GM12892 (cell line): ENCODE results near the gene ARHGAP12.

Experiments used
- DNase-seq: peaks from one replicate; pipeline ENCODE4 v3.0.0; 2011; ENCODE audit not compliant: insufficient read length
- FAIRE-seq: peaks from 2 replicates; lab custom pipeline; 2011; peaks lifted over from hg19 to GRCh38; lab: Jason Lieb, UNC
- POLR2A ChIP-seq: IDR thresholded peaks from 2 replicates; pipeline ENCODE4 v1.6.1; 2011; ENCODE audit warnings: low read depth, low read length, control low read depth
- POLR2AphosphoS5 ChIP-seq: IDR thresholded peaks from 2 replicates; pipeline ENCODE4 v1.6.1; 2011; ENCODE audit warnings: low read depth, low read length, control low read depth
- TAF1 ChIP-seq: IDR thresholded peaks from 2 replicates; pipeline ENCODE4 v1.6.1; 2011; ENCODE audit warnings: low read depth, mild to moderate bottlenecking, control low read depth, low read length, borderline replicate concordance

ARHGAP12 gene

GRCh38 chr10:31959461-31960173 lies 31.0 kb upstream of the ARHGAP12 start:
- FAIRE-seq (no peak), DNase-seq (no peak)
- TF ChIP-seq POLR2A = no peak
- no peak for TF ChIP-seq TAF1
- no peak for TF ChIP-seq POLR2AphosphoS5

DNA sequence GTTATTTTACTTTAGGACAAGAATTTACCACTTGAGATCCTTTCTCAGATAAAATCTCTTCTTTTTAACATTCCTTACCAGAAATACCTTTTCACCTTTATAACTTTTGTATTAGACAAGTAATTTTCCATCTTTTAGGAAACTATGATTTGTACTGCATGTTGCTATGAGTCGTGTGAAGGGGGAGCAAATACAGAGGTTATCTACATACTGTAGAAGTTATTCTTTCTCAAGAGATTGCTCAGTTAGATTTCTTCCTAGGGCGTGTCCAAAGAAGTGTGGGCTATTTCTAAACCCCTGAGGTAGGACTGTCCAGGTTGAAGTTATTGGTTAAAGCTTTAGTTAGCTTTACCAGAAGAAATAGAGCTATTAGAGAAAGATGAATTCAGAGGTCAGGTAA lies 30.2 kb upstream of the ARHGAP12 start:
- TF ChIP-seq TAF1 (no peak), POLR2A (no peak), POLR2AphosphoS5 (no peak)
- FAIRE-seq (no peak), DNase-seq (no peak)

DNA sequence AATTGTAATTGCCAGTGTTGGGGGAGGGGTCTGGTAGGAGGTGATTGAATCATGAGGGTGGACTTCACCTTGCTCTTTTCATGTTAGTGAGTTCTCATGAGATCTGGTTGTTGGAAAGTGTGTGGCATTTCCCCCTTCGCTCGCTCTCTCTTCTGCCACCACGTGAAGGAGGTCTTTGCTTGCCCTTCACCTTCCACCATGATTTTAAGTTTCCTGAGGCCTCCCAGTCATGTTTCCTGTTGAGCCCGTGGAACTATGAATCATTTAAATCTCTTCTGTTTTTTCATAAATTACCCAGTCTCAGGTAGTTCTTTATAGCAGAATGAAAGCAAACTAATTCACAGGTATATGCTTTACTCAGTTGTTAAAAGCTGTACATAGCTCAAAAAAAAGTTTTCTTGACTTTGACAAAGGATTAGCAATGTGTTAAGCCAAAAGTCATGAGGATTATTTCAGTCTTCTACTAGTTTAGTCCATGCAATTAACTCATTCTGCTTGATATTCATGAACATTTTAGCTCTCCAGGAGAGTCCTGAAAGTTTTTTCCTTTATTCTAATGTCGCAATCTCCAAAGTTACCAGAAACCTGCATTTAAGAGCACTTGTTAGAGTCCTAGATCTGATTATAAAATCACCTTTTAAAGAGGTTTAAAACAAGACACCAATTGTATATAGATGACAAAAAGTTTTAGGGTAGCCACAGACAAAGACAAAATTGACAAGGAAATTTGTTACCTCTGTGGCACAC lies 27.7 kb upstream of the ARHGAP12 start:
- FAIRE-seq (no peak), DNase-seq (no peak)
- TF ChIP-seq POLR2AphosphoS5 (no peak), POLR2A (no peak), TAF1 (no peak)

GRCh38 chr10:31954410-31955191 lies 26.0 kb upstream of the ARHGAP12 start:
- TF ChIP-seq TAF1 = no peak
- no peak for TF ChIP-seq POLR2A
- no peak for TF ChIP-seq POLR2AphosphoS5
- no peak for FAIRE-seq
- DNase-seq = no peak

DNA sequence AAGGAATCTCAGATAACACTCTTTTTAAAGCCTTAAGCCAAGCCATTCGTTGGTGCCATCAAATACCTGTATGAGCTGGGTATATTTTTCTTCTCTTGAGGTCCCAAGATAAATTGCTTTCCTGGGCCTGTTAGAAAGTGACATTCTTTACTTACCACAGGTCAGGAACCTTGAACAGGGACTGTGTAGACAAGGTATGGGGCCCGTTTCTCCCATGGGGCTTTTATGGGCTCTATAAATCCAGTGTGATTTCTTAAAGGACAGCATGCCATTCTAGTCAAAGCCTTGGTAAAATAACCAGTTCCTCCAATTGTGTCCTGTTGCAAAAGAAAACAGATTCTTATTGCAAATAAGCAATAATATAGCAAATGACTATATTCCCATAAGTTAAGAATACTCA lies 24.8 kb upstream of the ARHGAP12 start:
- FAIRE-seq (no peak), DNase-seq (no peak)
- TF ChIP-seq POLR2AphosphoS5 (no peak), POLR2A (no peak), TAF1 (no peak)

GRCh38 chr10:31953080-31953479 lies 24.4 kb upstream of the ARHGAP12 start:
- no peak for DNase-seq
- FAIRE-seq = no peak
- no peak for TF ChIP-seq POLR2AphosphoS5
- no peak for TF ChIP-seq TAF1
- TF ChIP-seq POLR2A = no peak

GRCh38 chr10:31952066-31952465 lies 23.4 kb upstream of the ARHGAP12 start:
- DNase-seq (no peak), FAIRE-seq (no peak)
- no peak for TF ChIP-seq POLR2A
- no peak for TF ChIP-seq TAF1
- no peak for TF ChIP-seq POLR2AphosphoS5

- TF ChIP-seq TAF1 = no peak
- no peak for TF ChIP-seq POLR2AphosphoS5
- no peak for TF ChIP-seq POLR2A
- DNase-seq (no peak), FAIRE-seq (no peak)
Measured at GRCh38 chr10:31949266-31949665, 20.6 kb upstream of the ARHGAP12 start.

DNA sequence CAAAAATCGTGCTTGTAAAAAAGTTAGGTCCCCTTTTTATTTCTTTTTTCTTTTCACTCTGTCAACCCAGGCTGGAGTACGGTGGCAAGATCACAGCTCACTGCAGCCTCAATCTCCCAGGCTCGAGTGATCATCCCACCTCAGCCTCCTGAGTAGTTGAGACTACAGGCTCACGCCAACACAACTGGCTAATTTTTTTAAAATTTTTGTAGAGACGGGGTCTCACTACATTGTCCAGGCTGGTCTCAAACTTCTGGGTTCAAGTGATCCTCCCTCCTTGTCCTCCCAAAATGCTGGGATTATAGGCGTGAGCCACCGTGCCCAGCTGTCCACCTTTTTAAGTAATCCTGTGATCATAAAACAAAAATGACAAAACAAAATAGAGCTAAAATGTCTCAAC lies 19.4 kb upstream of the ARHGAP12 start:
- FAIRE-seq = no peak
- DNase-seq = no peak

DNA sequence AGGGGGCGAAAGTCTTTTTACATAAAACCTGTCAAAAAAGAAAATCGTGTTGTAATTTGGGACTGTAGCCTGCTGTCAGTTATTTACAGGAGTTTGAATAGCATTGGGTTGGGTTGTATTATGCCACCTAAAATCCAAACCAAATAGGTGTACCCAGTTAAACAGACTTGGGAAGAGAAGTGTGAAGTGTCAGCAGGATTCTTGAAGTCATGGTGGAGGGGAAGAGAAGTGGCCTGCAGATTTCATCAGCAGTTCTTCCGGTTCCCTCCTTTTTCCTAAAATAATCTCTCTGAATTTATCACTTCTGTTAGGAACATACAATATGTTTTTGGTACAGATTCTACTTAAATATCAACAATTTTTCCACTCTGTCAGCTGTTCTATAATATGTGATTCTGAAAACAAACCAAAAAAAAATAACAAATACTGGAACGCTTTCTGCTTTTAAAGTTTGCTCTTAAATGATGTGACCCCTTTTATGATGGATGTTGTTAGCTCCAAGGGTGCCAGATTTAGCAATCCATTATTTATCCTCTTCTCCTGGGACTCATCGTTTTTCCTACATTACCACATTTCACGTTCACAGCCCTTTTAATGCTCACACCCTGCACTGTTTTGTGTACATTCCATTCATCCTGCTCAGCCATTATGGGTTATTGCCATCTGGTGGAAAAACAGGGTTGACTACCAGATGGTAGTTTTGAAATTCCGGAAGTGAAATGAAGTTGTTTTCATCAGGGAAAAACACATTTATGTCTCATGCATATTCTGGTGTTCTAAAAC lies 18.7 kb upstream of the ARHGAP12 start:
- FAIRE-seq (no peak), DNase-seq (no peak)
- no peak for TF ChIP-seq POLR2A
- TF ChIP-seq TAF1 = no peak
- no peak for TF ChIP-seq POLR2AphosphoS5

More for the DNA sequence above, 19.4 kb upstream of the ARHGAP12 start:
- TF ChIP-seq TAF1 (no peak), POLR2A (no peak), POLR2AphosphoS5 (no peak)

DNA sequence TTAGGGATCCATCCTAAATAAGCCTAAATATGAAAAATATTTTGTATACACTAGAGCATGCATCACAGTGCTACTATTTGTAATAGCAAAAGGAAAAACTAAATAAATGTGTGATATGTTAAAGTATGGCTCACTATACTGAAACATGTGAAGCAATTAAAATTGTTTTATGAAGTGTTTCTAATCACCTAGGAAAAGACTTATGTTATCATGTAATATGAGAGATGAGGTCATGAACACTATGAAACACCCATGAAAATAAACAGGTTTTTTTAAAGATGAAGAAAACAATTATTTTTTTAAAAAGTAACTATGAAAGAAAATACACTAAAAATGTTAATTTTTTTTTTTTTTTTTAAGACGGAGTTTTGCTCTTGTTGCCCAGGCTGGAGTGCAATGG lies 16.8 kb upstream of the ARHGAP12 start:
- FAIRE-seq (no peak), DNase-seq (no peak)
- TF ChIP-seq TAF1 = no peak
- TF ChIP-seq POLR2A = no peak
- TF ChIP-seq POLR2AphosphoS5 = no peak
